SK-N-SH (cell line): ENCODE data around the gene TGM5.

Experiments used
- ELF1 ChIP-seq: IDR thresholded peaks from 2 replicates; pipeline ENCODE4 v1.4.0; 2012
- EZH2phosphoT487 ChIP-seq: fragments of 200-600 bp; sonication (generic); IDR thresholded peaks from 2 replicates; pipeline ENCODE4 v1.6.1; 2017; ENCODE audit warnings: low read depth, mixed run types, mild to moderate bottlenecking, antibody characterized with exemption, moderate library complexity, borderline replicate concordance
- FOXJ3 ChIP-seq: sonication (generic); formaldehyde crosslinking; IDR thresholded peaks from 2 replicates; pipeline ENCODE4 v1.5.1; 2020; ENCODE audit warnings: mild to moderate bottlenecking, missing genetic modification reagents
- MXI1 ChIP-seq: IDR thresholded peaks from 2 replicates; pipeline ENCODE4 v1.6.1; 2012; ENCODE audit warnings: mild to moderate bottlenecking, low read depth, low read length, improper control_type of control experiment
- POLR2AphosphoS5 ChIP-seq: IDR thresholded peaks from 2 replicates; pipeline ENCODE4 v1.6.1; 2012; ENCODE audit warnings: low read depth, low read length
- SIN3A ChIP-seq: IDR thresholded peaks from 2 replicates; pipeline ENCODE4 v1.6.1; 2012; ENCODE audit warnings: low read depth, mild to moderate bottlenecking, low read length, moderate library complexity, borderline replicate concordance
- TAF1 ChIP-seq: IDR thresholded peaks from 2 replicates; pipeline ENCODE4 v1.6.1; 2012; ENCODE audit warnings: low read depth, mild to moderate bottlenecking, low read length, moderate library complexity, borderline replicate concordance
- TEAD4 ChIP-seq: IDR thresholded peaks from 2 replicates; pipeline ENCODE4 v1.4.0; 2012; ENCODE audit warnings: mild to moderate bottlenecking, borderline replicate concordance; ENCODE audit not compliant: insufficient read depth
- TF ChIP-seq, protein P1 (sequence below): fragments of 200-600 bp; sonication (generic); IDR thresholded peaks from 2 replicates; pipeline ENCODE4 v1.6.1; 2017; ENCODE audit warnings: antibody characterized with exemption, mild to moderate bottlenecking, moderate library complexity
- TF ChIP-seq, protein P2 (sequence below): fragments of 150-350 bp; IDR thresholded peaks from 2 replicates; pipeline ENCODE4 v1.6.1; 2017; ENCODE audit warnings: antibody characterized with exemption, low read length, low read depth, borderline replicate concordance
- TF ChIP-seq, protein P3 (sequence below): IDR thresholded peaks from 2 replicates; pipeline ENCODE4 v1.6.1; 2012; ENCODE audit warnings: mild to moderate bottlenecking, low read depth, low read length, moderate library complexity
- TF ChIP-seq, protein P4 (sequence below): IDR thresholded peaks from 2 replicates; pipeline ENCODE4 v1.4.0; 2012; ENCODE audit warnings: low read depth, borderline replicate concordance

DNA sequence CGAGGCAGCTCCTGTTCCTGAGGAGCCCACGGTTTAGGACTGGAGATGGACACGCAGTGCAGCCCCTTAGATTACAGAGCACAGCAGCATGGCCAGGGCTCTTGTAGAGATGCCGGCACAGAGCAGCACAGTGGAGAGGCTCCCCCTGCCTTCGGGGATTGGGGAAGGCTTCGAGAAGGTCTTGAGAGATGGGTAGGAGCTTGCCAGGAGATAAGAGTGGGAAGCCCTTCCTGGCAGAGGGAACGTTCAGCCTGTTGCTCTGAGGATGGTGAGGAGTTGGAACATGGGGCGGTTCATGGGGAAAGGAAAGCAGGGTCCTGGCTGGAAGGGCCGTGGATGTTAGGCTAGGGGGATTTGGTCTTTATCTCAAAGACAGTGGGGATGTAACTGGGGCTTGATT, 55.9 kb downstream of the TGM5 start:
- TF ChIP-seq FOXJ3 (CRISPR knock-in tag) (no peak), EZH2phosphoT487 (no peak), TEAD4 (no peak), MXI1 (no peak), ELF1 (no peak), POLR2AphosphoS5 (no peak), TAF1 (no peak), SIN3A (no peak)
- TF ChIP-seq, protein P1, sequence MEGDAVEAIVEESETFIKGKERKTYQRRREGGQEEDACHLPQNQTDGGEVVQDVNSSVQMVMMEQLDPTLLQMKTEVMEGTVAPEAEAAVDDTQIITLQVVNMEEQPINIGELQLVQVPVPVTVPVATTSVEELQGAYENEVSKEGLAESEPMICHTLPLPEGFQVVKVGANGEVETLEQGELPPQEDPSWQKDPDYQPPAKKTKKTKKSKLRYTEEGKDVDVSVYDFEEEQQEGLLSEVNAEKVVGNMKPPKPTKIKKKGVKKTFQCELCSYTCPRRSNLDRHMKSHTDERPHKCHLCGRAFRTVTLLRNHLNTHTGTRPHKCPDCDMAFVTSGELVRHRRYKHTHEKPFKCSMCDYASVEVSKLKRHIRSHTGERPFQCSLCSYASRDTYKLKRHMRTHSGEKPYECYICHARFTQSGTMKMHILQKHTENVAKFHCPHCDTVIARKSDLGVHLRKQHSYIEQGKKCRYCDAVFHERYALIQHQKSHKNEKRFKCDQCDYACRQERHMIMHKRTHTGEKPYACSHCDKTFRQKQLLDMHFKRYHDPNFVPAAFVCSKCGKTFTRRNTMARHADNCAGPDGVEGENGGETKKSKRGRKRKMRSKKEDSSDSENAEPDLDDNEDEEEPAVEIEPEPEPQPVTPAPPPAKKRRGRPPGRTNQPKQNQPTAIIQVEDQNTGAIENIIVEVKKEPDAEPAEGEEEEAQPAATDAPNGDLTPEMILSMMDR, result no peak
- TF ChIP-seq, protein P2, sequence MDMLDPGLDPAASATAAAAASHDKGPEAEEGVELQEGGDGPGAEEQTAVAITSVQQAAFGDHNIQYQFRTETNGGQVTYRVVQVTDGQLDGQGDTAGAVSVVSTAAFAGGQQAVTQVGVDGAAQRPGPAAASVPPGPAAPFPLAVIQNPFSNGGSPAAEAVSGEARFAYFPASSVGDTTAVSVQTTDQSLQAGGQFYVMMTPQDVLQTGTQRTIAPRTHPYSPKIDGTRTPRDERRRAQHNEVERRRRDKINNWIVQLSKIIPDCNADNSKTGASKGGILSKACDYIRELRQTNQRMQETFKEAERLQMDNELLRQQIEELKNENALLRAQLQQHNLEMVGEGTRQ, result no peak
- TF ChIP-seq, protein P3, sequence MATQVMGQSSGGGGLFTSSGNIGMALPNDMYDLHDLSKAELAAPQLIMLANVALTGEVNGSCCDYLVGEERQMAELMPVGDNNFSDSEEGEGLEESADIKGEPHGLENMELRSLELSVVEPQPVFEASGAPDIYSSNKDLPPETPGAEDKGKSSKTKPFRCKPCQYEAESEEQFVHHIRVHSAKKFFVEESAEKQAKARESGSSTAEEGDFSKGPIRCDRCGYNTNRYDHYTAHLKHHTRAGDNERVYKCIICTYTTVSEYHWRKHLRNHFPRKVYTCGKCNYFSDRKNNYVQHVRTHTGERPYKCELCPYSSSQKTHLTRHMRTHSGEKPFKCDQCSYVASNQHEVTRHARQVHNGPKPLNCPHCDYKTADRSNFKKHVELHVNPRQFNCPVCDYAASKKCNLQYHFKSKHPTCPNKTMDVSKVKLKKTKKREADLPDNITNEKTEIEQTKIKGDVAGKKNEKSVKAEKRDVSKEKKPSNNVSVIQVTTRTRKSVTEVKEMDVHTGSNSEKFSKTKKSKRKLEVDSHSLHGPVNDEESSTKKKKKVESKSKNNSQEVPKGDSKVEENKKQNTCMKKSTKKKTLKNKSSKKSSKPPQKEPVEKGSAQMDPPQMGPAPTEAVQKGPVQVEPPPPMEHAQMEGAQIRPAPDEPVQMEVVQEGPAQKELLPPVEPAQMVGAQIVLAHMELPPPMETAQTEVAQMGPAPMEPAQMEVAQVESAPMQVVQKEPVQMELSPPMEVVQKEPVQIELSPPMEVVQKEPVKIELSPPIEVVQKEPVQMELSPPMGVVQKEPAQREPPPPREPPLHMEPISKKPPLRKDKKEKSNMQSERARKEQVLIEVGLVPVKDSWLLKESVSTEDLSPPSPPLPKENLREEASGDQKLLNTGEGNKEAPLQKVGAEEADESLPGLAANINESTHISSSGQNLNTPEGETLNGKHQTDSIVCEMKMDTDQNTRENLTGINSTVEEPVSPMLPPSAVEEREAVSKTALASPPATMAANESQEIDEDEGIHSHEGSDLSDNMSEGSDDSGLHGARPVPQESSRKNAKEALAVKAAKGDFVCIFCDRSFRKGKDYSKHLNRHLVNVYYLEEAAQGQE, result no peak
- TF ChIP-seq, protein P4, sequence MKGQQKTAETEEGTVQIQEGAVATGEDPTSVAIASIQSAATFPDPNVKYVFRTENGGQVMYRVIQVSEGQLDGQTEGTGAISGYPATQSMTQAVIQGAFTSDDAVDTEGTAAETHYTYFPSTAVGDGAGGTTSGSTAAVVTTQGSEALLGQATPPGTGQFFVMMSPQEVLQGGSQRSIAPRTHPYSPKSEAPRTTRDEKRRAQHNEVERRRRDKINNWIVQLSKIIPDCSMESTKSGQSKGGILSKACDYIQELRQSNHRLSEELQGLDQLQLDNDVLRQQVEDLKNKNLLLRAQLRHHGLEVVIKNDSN, result no peak
